ENCODE results near the gene CRNKL1. TPM values are rescaled to one million over a fixed set of nuclear protein-coding genes. Genes with fewer than 3 reads are reported as not detected.
A peak's percentile ranks its signal among the peaks of the same experiment; 100 is the strongest.
"Not testable (repeated sequence)": the region's sequence is repeated elsewhere in the genome, so short reads cannot be mapped to it uniquely, and the experiment has no call there.

CRNKL1 gene
- total and polyA plus RNA-seq, 2 donors (not counting 3 experiments of a cell fraction or from before 2014, with no cell fraction given): 4.9 to 22.3 TPM

GRCh38 chr20:20005342-20005741 lies 46.9 kb downstream of the CRNKL1 start:
- H3K4me1 ChIP-seq (ENCODE audit: control insufficient read depth, extremely low read depth, insufficient read depth, low read length): peaks cover 14% of the 10 kb centered on the region
- no peak for FAIRE-seq
- intact Hi-C loops (cut with micrococcal nuclease): no loop called here

GRCh38 chr20:20003955-20004322 lies 48.3 kb downstream of the CRNKL1 start:
- H2AFZ ChIP-seq (ENCODE audit: low read depth, low read length); BruUV-seq (replicated peaks); H3K4me3 ChIP-seq (replicated peaks in 1 of 3; ENCODE audit: insufficient read depth in 1 of 3, low read depth in 1 of 3, low read length in 3 of 3); H3K27me3 ChIP-seq (ENCODE audit: control insufficient read depth in 2 of 2, insufficient read depth in 2 of 2, low read length in 2 of 2); H3K9me1 ChIP-seq (replicated peaks; ENCODE audit: control insufficient read depth, extremely low read depth, insufficient read depth, low read length); H3K9ac ChIP-seq (replicated peaks; ENCODE audit: extremely low read depth, insufficient read depth, low read length); H3K27ac ChIP-seq (ENCODE audit: insufficient read depth, low read depth, low read length); H4K20me1 ChIP-seq (replicated peaks; ENCODE audit: control insufficient read depth, extremely low read depth, insufficient read depth, low read length); dilution Hi-C loops (cut with MboI; ENCODE audit: extremely low pct_ligation_motif_present, low sequenced_read_pairs); H3K9me3 ChIP-seq (replicated peaks; ENCODE audit: control insufficient read depth, insufficient read depth, low read length); H3K79me2 ChIP-seq (ENCODE audit: control insufficient read depth, insufficient read depth, low read length); intact Hi-C loops (cut with micrococcal nuclease); DNase-seq (ENCODE audit: low read depth, low spot score); FAIRE-seq: not testable (repeated sequence)
- ChIA-PET POLR2A (interaction anchor here (0.6 kb wide), 1 partner anchor 29 kb away, joined by 8 read pairs; no protein-coding TSS in a partner anchor), CTCF (interaction anchor here (1.0 to 1.3 kb wide), 3 partner anchors 186 to 311 kb away, joined by 3 to 4 read pairs (median 3); no protein-coding TSS in a partner anchor)
- Histone ChIP-seq H3K4me1 (ENCODE audit: control insufficient read depth, extremely low read depth, insufficient read depth, low read length) (peaks cover 14% of the 10 kb centered on the region), H3K4me2 (ENCODE audit: insufficient read depth, low read length) (peak overlapping the region; percentile 41), H3K36me3 (ENCODE audit: control insufficient read depth in 2 of 2, extremely low read depth in 1 of 2, insufficient read depth in 2 of 2, low read length in 2 of 2) (peaks cover 19 to 20% of the 10 kb centered on the region in 2 experiments)

More at GRCh38 chr20:20005342-20005741, 46.9 kb downstream of the CRNKL1 start:
- no TSS peak for BruUV-seq (replicated peaks)
- H3K9me1 ChIP-seq (replicated peaks; ENCODE audit: control insufficient read depth, extremely low read depth, insufficient read depth, low read length): no peaks in the 10 kb centered on the region
- H3K27me3 ChIP-seq (ENCODE audit: control insufficient read depth in 2 of 2, insufficient read depth in 2 of 2, low read length in 2 of 2): no peaks in the 10 kb centered on the region
- DNase-seq (ENCODE audit: low read depth, low spot score): no peak
- TF ChIP-seq MAX (IDR thresholded peaks at IDR 0.05; ENCODE audit: insufficient read depth, insufficient read length) (no peak), POLR2AphosphoS5 (IDR thresholded peaks at IDR 0.05; ENCODE audit: insufficient read depth, low read depth, low read length) (no peak)
- POLR2A ChIA-PET: no interaction called here
- H3K4me3 ChIP-seq (replicated peaks in 1 of 3; ENCODE audit: insufficient read depth in 1 of 3, low read depth in 1 of 3, low read length in 3 of 3): no peak overlapping the region
- dilution Hi-C loops (cut with MboI; ENCODE audit: extremely low pct_ligation_motif_present, low sequenced_read_pairs): no loop called here
- no peak overlapping the region for H3K27ac ChIP-seq (ENCODE audit: insufficient read depth, low read depth, low read length)
- no peaks in the 10 kb centered on the region for H3K9me3 ChIP-seq (replicated peaks; ENCODE audit: control insufficient read depth, insufficient read depth, low read length)
- no peak overlapping the region for H3K9ac ChIP-seq (replicated peaks; ENCODE audit: extremely low read depth, insufficient read depth, low read length)
- no peaks in the 10 kb centered on the region for H4K20me1 ChIP-seq (replicated peaks; ENCODE audit: control insufficient read depth, extremely low read depth, insufficient read depth, low read length)
- CTCF ChIA-PET: interaction anchor here (1.8 kb wide), 1 partner anchor 11 kb away, joined by 7 read pairs; the partner anchor contains the start of gene NAA20
- no peak overlapping the region for H2AFZ ChIP-seq (ENCODE audit: low read depth, low read length)
- peaks cover 8 to 17% of the 10 kb centered on the region in 2 experiments for H3K36me3 ChIP-seq (ENCODE audit: control insufficient read depth in 2 of 2, extremely low read depth in 1 of 2, insufficient read depth in 2 of 2, low read length in 2 of 2)
- H3K4me2 ChIP-seq (ENCODE audit: insufficient read depth, low read length): no peak overlapping the region
- H3K79me2 ChIP-seq (ENCODE audit: control insufficient read depth, insufficient read depth, low read length): no peaks in the 10 kb centered on the region

Measured in endothelial cell of umbilical vein (primary cell).